ENCODE data around the gene RIMBP2.

RIMBP2 gene

GRCh38 chr12:130384234-130384633 lies 331.9 kb downstream of the RIMBP2 start:
- no peak for DNase-seq (ENCODE audit: low read depth in 3 of 3, low spot score in 1 of 3)

GRCh38 chr12:130382818-130383217 lies 333.3 kb downstream of the RIMBP2 start:
- no peak for DNase-seq (ENCODE audit: low read depth in 3 of 3, low spot score in 1 of 3)

DNA sequence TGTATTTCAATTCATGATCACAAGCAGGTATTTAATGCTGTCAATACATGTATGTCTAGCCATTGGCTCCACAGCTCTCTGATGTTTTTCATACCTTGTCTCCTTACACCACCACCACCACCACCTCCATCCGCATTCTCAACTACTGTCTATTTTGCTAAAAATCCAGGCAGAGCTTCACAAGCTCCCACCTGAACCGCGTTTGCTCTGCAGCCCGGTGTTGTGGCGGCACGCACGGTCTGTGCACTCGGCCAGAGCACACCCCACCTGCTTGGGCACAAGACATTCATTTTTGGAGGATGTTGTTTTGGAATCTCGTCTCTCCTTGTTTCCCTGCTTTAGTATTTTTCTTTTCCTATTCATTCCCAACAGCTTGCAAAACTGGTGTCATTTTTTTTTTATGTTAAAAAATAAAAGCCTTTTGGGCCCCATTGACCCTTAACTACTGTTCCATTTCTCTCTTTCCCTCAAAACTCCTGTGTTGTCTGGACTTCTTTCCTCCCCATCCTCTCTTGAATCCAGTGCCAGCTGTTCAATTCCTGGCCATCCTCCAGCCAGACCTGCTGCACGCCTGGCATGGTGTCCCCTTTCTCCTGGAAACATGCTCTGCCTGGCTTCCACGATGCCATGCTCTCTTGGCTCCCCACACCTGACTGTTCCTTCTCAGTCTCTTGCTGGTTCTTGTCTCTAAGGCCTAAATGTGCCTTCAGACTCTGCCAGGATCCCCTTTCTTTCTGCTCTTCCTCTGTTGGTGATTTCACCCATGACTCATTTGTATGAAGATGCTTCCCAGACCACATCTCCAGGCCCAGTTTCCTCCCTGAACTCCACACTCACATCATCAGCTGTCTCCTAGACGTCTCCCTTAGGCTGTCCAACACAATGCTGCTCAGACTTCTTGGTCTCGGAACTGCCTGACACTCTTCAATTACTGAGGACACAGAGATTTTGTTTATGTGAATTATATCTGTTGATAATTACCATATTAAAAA lies 340.5 kb downstream of the RIMBP2 start:
- DNase-seq (ENCODE audit: low read depth in 3 of 3, low spot score in 1 of 3), result no peak

DNA sequence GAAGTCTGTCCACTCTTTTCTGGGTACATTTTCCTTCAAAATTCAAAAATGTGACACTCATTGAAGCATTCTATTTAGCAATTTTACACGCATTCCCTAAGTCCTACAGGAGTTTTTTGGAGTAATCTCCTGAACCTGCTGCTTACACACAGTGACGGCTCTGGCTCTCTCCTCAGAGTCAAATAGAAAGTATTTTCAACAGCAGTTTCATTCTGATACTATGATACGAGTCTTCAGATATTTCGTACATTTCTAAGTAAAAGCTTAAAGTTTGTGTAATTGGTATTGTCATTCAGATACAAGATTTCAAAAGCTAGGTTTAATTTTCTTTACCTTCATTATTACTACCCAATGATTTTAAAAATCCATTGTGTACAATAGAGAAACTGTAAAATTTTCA lies 342.0 kb downstream of the RIMBP2 start:
- DNase-seq (ENCODE audit: low read depth in 3 of 3, low spot score in 1 of 3), result no peak

GRCh38 chr12:130372936-130373335 lies 343.2 kb downstream of the RIMBP2 start:
- DNase-seq (ENCODE audit: low read depth in 3 of 3, low spot score in 1 of 3), result no peak

DNA sequence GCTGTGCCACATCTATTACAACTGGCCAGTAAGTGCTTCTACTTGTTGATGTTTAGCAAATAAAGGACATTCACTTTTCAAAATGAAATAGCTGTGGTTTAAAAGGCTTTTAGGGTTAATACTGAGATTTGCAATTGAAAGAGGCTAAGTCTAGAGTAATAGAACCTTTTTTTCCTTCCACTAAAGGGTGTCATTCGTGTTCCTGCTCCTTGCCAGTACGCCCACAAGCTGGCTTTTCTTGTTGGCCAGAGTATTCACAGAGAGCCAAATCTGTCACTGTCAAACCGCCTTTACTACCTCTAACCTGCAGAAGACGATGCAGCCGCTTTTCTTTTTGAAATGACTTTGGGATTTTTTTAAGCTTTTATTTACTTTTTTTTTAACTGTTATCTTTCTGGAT lies 344.8 kb downstream of the RIMBP2 start:
- DNase-seq (ENCODE audit: low read depth in 3 of 3, low spot score in 1 of 3), result no peak

DNA sequence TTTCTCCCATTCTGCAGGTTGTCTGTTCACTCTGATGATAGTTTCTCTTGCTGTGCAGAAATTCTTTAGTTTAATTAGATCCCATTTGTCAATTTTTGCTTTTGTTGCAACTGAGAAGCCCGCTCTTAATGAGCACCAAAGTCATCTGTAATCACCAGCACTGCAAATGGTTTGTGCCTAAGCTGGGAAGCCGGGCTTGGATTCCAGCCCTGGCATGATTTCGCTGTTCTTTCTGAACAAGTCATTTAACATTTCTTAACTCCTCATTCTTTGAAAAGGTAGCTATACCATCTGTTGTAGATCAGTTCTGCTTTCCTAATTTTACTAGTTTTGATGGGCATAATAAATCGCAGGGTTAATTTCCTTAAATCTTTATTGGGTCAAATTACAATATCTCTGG lies 346.3 kb downstream of the RIMBP2 start:
- DNase-seq (ENCODE audit: low read depth in 3 of 3, low spot score in 1 of 3), result no peak

DNA sequence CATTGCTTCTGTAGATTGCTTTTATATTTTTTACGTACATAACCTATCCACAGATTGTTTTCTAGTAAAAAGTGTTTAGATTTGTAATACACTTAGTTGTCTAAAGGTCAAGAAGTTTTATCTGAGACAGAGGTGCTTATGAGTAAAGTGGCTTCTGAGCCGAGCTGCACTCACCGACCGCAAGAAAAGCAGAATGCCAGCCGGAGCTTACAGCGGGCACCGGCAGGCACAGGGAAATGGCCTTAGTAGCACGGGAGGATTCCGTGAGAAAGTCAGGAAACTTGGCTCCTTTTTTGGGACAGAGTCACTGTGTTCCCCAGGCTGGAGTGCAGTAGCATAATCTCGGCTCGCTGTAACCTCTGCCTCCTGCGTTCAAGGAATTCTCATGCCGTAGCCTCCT lies 348.6 kb downstream of the RIMBP2 start:
- no peak for DNase-seq (ENCODE audit: low read depth in 3 of 3, low spot score in 1 of 3)

DNA sequence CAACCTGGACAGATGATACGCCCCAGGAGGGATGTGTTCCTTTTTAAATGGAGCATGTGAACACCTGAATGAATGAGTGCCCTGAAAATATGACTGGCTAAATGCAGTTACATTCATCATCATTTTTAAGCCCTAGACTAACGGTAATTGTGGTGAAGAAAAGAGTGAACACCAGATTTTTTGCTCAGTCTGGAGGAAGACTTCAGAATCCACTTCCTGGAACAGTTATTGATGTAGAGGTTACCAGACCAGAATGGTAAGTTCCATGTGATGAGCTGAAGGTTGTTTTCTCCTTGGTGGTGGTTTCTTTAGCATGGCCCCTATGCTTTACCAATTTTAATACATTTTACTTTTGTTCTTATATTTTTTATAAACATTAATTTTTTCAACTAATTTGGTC lies 349.1 kb downstream of the RIMBP2 start:
- no peak for DNase-seq (ENCODE audit: low read depth in 3 of 3, low spot score in 1 of 3)

GRCh38 chr12:130366159-130366558 lies 349.9 kb downstream of the RIMBP2 start:
- no peak for DNase-seq (ENCODE audit: low read depth in 3 of 3, low spot score in 1 of 3)

DNA sequence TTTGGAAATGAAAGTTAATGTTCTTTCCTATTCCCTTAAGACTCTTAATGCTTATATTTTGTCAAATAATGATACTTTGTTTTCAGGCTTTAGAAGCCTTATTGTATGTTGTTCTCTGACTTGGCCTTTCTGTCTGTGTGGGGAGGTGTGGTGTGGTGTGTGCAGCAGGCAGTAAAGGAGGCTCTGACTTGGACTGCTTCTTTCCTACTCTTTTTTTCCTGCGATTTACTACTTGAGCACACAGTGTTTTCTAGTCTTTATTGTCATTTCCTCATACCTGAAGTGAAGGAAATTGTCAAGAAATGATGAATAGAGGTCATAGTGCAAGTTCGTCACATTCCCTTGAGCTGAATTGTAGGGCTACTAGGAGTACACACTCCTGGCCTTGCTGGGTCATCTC lies 351.5 kb downstream of the RIMBP2 start:
- no peak for DNase-seq (ENCODE audit: low read depth in 3 of 3, low spot score in 1 of 3)

DNA sequence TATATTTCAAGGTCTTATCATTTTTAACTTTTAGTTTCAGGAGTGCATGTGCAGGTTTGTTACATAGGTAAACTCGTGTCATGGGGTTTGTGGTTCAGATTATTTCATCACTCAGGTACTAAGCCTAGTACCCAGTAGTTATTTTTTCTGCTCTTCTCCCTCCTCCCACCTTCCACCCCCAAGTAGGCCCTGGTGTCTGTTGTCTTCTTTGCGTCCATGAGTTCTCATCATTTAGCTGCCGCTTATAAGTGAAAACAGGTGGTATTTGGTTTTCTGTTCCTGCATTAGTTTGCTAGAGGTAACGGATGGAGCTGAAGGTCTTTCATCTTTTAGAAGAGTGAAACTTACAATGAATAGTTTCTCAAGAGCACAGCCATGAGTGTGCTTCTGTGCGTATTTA lies 354.0 kb downstream of the RIMBP2 start:
- DNase-seq (ENCODE audit: low read depth in 3 of 3, low spot score in 1 of 3), result no peak

GRCh38 chr12:130357729-130358330 lies 358.3 kb downstream of the RIMBP2 start:
- DNase-seq (ENCODE audit: low read depth in 3 of 3, low spot score in 1 of 3), result no peak

DNA sequence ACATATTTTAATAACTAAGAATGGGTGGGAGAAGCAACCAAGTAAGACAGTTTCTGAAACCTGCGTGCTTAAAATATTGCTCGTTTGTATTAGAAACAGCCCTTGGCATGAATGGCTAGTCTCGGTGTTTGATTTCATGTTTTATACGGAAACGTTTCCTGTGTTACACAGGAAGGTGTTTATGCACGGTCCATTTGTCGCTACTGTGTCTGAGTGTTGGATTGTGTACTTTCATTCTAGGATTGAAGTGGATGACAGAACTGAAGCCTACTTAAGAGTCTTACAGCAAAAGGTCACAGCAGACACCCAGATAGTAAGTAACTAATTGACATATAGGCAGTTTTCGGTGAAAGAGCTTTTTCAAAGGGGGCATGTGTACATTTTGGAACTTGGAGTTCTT lies 358.9 kb downstream of the RIMBP2 start:
- DNase-seq (ENCODE audit: low read depth in 3 of 3, low spot score in 1 of 3), result no peak

GRCh38 chr12:130356222-130356621 lies 359.9 kb downstream of the RIMBP2 start:
- no peak for DNase-seq (ENCODE audit: low read depth in 3 of 3, low spot score in 1 of 3)

DNA sequence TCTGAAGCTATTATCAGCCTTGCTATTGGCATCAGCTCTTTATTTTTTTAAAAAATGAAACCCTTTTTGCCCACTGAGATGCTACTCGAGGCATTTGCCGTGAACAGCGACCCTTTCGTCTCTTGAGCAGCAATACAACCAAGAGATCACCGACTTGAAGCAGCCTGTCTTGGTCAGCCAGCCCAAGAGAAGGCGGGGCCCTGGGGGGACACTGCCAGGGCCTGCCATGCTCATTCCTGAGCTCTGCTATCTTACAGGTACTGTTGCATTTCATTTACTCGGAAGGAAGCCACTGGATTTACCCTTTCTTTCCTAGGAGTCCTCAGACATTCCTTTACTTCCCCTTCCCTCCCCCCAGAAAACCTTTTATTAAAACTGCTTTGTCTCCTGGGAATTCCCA lies 361.7 kb downstream of the RIMBP2 start:
- no peak for DNase-seq (ENCODE audit: low read depth in 3 of 3, low spot score in 1 of 3)

DNA sequence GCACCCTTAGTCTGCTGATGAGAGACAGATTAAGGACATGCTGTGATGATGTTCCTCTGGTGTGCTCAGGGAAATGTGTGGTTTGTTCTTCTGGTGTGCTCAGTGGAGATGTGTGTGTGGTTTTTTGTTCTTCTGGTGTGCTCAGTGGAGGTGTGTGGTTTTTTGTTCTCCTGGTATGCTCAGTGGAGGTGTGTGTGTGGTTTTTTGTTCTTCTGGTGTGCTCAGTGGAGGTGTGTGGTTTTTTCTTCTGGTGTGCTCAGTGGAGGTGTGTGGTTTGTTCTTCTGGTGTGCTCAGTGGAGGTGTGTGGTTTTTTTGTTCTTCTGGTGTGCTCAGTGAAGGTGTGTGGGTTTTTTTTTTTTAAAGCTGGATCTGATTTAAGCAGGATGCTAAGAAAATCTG lies 363.0 kb downstream of the RIMBP2 start:
- DNase-seq (ENCODE audit: low read depth in 3 of 3, low spot score in 1 of 3), result no peak

DNA sequence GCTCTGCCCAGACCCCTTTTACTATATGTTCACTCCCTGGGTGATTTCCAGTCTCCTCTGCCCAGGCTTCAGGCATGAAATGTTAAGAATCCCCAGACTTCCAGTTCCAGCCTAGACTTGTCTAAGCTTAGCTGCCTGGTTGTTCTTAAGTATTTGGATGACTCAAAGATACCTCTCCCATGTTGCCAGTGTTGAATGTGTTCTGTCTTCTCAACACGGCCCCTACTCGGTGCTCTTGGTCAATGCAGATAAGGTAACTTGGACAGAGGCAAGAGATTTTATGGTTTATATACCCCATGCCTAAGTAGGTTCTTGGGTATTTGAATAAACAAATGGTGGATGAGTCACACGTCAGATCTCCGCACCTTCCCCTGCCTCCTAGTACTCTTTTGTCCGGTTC lies 364.8 kb downstream of the RIMBP2 start:
- DNase-seq (ENCODE audit: low read depth in 3 of 3, low spot score in 1 of 3), result no peak

DNA sequence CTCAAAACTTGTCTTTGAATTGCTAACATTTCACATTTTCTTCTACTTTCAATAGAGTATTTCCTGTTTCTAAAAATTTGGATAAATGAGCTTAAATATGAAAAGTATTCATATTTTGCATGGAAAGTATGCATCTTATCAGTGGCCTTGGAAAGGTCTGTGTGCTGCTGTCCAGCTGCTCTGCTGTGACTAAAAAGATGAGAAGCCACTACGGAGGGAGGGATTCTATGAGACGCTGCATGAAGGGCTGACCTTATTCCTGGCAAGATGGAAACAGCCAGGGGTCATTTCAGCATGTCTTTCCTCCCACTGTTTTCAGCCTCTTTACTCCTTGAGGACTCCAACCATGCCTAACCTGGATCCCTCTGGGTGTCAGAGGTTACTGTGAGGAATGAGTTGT lies 365.4 kb downstream of the RIMBP2 start:
- no peak for DNase-seq (ENCODE audit: low read depth in 3 of 3, low spot score in 1 of 3)

- DNase-seq (ENCODE audit: low read depth in 3 of 3, low spot score in 1 of 3), result no peak
These were observed 368.5 kb downstream of the RIMBP2 start for GRCh38 chr12:130347588-130347987.

Data from stimulated activated CD4-positive, alpha-beta T cell treated with anti-CD3 and anti-CD28 coated beads, TNF-alpha, amount 100 ng/mL, for 1 hour (primary cell).